Naive thymus-derived CD4-positive, alpha-beta T cell (primary cell): ENCODE results near the gene CDC14B. TPM values are rescaled to one million over a fixed set of nuclear protein-coding genes. Genes with fewer than 3 reads are reported as not detected.

Experiments used
- ATAC-seq: fragments of 150-1000 bp; cut with Tn5 transposase; 2 replicates; pipeline ENCODE4 v1.10.0; 2021; ENCODE audit warnings: mild to moderate bottlenecking, moderate library complexity
- CTCF ChIA-PET: fragments of 350-600 bp; sonication (Branson Sonifier 250); formaldehyde crosslinking; loops from one replicate; lab custom pipeline; 2021; ENCODE audit warnings: antibody characterized with exemption; lab: Charles Lee
- POLR2A ChIA-PET: fragments of 350-600 bp; sonication (Branson Sonifier 250); formaldehyde crosslinking; loops from one replicate; lab custom pipeline; 2021; ENCODE audit warnings: antibody characterized with exemption, inconsistent platforms; lab: Charles Lee
- DNase-seq, 9 donors: peaks; one replicate each; pipeline versions ENCODE4 v3.0.0 to v3.0.0-alpha.2; 2020 to 2022; ENCODE audit warnings: mixed read lengths in 1 of 9
- H3K27ac ChIP-seq: one replicate; pipeline ENCODE4 v1.7.0; 2013; ENCODE audit warnings: mild to moderate bottlenecking, low read depth, low read length, moderate library complexity
- H3K27me3 ChIP-seq, 2 donors: one replicate each; pipeline ENCODE4 v1.7.0; 2013; ENCODE audit warnings: low read length in 2 of 2, mild to moderate bottlenecking in 2 of 2, moderate library complexity in 2 of 2; ENCODE audit not compliant: control insufficient read depth in 2 of 2, insufficient read depth in 2 of 2
- H3K36me3 ChIP-seq, 3 experiments: 1 replicate in 2 of 3; 2 replicates in 1 of 3; pipeline ENCODE4 v1.7.0; 2013; ENCODE audit warnings: low read length in 3 of 3, mild to moderate bottlenecking in 3 of 3, moderate library complexity in 1 of 3; ENCODE audit not compliant: insufficient read depth in 3 of 3, control insufficient read depth in 2 of 3
- H3K4me1 ChIP-seq, 2 donors: one replicate each; pipeline ENCODE4 v1.7.0; 2013; ENCODE audit warnings: low read length in 2 of 2, mild to moderate bottlenecking in 2 of 2, moderate library complexity in 1 of 2; ENCODE audit not compliant: control insufficient read depth in 2 of 2, insufficient read depth in 2 of 2
- H3K4me3 ChIP-seq: 2 replicates; pipeline ENCODE4 v1.7.0; 2013; ENCODE audit warnings: mild to moderate bottlenecking, low read length
- H3K9me3 ChIP-seq, 3 experiments: 1 replicate in 2 of 3; 2 replicates in 1 of 3; pipeline ENCODE4 v1.7.0; 2013; ENCODE audit warnings: low read length in 3 of 3; ENCODE audit not compliant: control insufficient read depth in 2 of 3
- H3K27ac Mint-ChIP-seq, 9 donors: one replicate each; pipeline ENCODE4 v1.8.0; 2020 to 2022; ENCODE audit warnings: mixed read lengths in 9 of 9, mild to moderate bottlenecking in 8 of 9, moderate library complexity in 5 of 9, inconsistent platforms in 2 of 9
- H3K27me3 Mint-ChIP-seq, 5 donors: one replicate each; pipeline ENCODE4 v1.8.0; 2021 to 2022; ENCODE audit warnings: mixed read lengths in 5 of 5, mild to moderate bottlenecking in 1 of 5
- H3K36me3 Mint-ChIP-seq, 5 donors: one replicate each; pipeline ENCODE4 v1.8.0; 2020 to 2022; ENCODE audit warnings: mixed read lengths in 5 of 5, mild to moderate bottlenecking in 3 of 5, inconsistent platforms in 1 of 5
- H3K4me1 Mint-ChIP-seq, 7 donors: one replicate each; pipeline ENCODE4 v1.8.0; 2020 to 2022; ENCODE audit warnings: mixed read lengths in 7 of 7, mild to moderate bottlenecking in 3 of 7, inconsistent platforms in 1 of 7
- H3K4me3 Mint-ChIP-seq, 10 donors: one replicate each; pipeline ENCODE4 v1.8.0; 2020 to 2022; ENCODE audit warnings: mild to moderate bottlenecking in 10 of 10, mixed read lengths in 10 of 10, moderate library complexity in 6 of 10, inconsistent platforms in 2 of 10
- H3K9me3 Mint-ChIP-seq, 11 donors: one replicate each; pipeline ENCODE4 v1.8.0; 2020 to 2022; ENCODE audit warnings: mixed read lengths in 11 of 11, mild to moderate bottlenecking in 4 of 11, inconsistent platforms in 1 of 11, moderate library complexity in 1 of 11
- intact Hi-C, 2 donors: fragments of 100-400 bp; cut with micrococcal nuclease; formaldehyde crosslinking; loops; one replicate each; pipeline ENCODE4 v1.15.1; 2023
- polyA plus RNA-seq, 2 donors: library from polyadenylated mRNA; unstranded; fragments of 300-500 nt; fragmentation: Illumina TruSeq; gene quantifications; one replicate each; pipeline ENCODE4 v1.2.3, GENCODE V29; 2021
- total RNA-seq, 6 experiments: library from RNA in 5 of 6; stranded (reverse) in 5 of 6; gene quantifications; 1 replicate in 5 of 6; 2 replicates in 1 of 6; pipeline ENCODE4 v1.2.3 and lab custom pipeline; 2021 to 2026

CDC14B gene
- total and polyA plus RNA-seq, 7 experiments from 2014 or later = 0.41 to 16.5 (median 9.4) TPM

DNA sequence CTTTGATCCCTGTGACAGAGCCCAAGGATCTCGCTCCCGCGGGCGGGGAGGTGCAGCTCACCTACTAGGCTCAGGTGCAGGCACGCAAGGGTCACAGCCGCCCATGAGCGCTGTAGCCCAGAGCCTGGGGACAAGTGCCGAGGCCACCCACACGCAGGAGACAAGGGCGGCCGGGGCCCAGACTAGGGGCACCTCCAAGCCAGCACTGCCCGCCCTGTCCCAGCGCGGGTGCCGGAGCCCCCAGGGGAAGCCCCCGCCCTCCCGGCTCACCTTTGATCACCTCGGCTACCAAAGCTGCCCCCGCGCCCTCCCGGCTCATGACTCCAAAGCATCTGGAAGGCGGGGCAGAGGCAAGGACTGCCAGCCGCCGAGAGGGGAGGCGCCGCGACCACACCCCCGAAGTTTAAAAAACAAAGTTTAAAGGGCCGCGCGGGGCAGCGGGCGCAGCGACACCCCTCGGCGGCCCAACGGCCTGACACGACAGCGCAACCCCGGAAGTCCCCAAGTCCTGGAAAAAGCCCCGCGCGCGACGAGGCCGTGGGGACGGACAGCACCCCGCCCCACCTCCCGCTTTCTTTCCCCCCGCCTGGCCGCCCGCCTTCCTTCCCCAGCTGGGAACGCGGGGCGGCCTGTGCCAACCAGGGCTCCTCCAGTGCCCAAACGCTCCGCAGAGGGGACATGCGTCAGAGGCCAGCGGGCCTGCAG, 53.0 kb downstream of the CDC14B start:
- H3K4me1 Mint-ChIP-seq = peaks cover 6 to 31% (median 29%) of the 10 kb centered on the region in 7 donors
- Histone ChIP-seq H3K4me1 (peaks cover 8 to 16% of the 10 kb centered on the region in 2 donors), H3K4me3 (peak overlapping the region; percentile 77), H3K9me3 (no peaks in the 10 kb centered on the region), H3K36me3 (peaks cover 0 to 4% (median 0%) of the 10 kb centered on the region in 3 experiments), H3K27me3 (no peaks in the 10 kb centered on the region), H3K27ac (peak overlapping the region; percentile 89)
- H3K36me3 Mint-ChIP-seq = peaks cover 0 to 19% (median 0%) of the 10 kb centered on the region in 5 donors
- no peaks in the 10 kb centered on the region for H3K9me3 Mint-ChIP-seq
- ATAC-seq (peak; percentile 92), DNase-seq (peak; percentile 64 to 81 (median 78))
- peak overlapping the region; percentile 52 to 91 (median 84) for H3K27ac Mint-ChIP-seq
- intact Hi-C loops = loop anchor here (1.0 to 5.0 kb wide), 11 partner anchors 52 to 1067 kb away; partner anchors contain the start of genes CDC14B (in 2 of the 2), HABP4 (in 2 of the 2), NCBP1 (in 1 of the 2) and PRXL2C (in 1 of the 2)
- H3K27me3 Mint-ChIP-seq = peaks cover 0 to 36% (median 3%) of the 10 kb centered on the region in 5 donors
- POLR2A ChIA-PET = interaction anchor here (0.5 to 3.0 kb wide), 15 partner anchors 11 to 1897 kb away, joined by 3 to 42 read pairs (median 3); partner anchors contain the start of gene HABP4
- peak overlapping the region; percentile 83 to 95 (median 89) for H3K4me3 Mint-ChIP-seq
- CTCF ChIA-PET = interaction anchor here (0.9 to 2.4 kb wide), 3 partner anchors 117 to 239 kb away, joined by 3 to 7 read pairs (median 4); partner anchors contain the start of gene HABP4

- Mint-ChIP-seq H3K36me3 (peaks cover 0 to 19% (median 5%) of the 10 kb centered on the region in 5 donors), H3K4me3 (peak overlapping the region; percentile 83 to 95 (median 89)), H3K27ac (peak overlapping the region; percentile 52 to 91 (median 84)), H3K4me1 (peaks cover 6 to 31% (median 29%) of the 10 kb centered on the region in 7 donors), H3K27me3 (peaks cover 0 to 36% (median 3%) of the 10 kb centered on the region in 5 donors), H3K9me3 (peaks cover 0 to 1% (median 0%) of the 10 kb centered on the region in 11 donors)
- Histone ChIP-seq H3K36me3 (peaks cover 0 to 9% (median 0%) of the 10 kb centered on the region in 3 experiments), H3K4me3 (peak overlapping the region; percentile 77), H3K9me3 (no peaks in the 10 kb centered on the region), H3K27me3 (no peaks in the 10 kb centered on the region), H3K27ac (peak overlapping the region; percentile 89), H3K4me1 (peaks cover 8 to 16% of the 10 kb centered on the region in 2 donors)
- CTCF ChIA-PET = interaction anchor here (1.0 to 2.4 kb wide), 3 partner anchors 8 to 238 kb away, joined by 3 to 7 read pairs (median 4); no protein-coding TSS in a partner anchor
- no peak for ATAC-seq
- intact Hi-C loops = loop anchor here (1.0 to 5.0 kb wide), 10 partner anchors 53 to 1067 kb away; partner anchors contain the start of genes CDC14B (in 2 of the 2), HABP4 (in 2 of the 2), NCBP1 (in 1 of the 2) and PRXL2C (in 1 of the 2)
- DNase-seq = peak in 4 of 9 donors; percentile 4 to 10 (median 5)
- POLR2A ChIA-PET = interaction anchor here (0.5 to 3.0 kb wide), 11 partner anchors 8 to 692 kb away, joined by 3 to 42 read pairs (median 4); partner anchors contain the start of gene HABP4
Measured at GRCh38 chr9:96565671-96566497, 53.8 kb downstream of the CDC14B start.

GRCh38 chr9:96564217-96564616, 55.4 kb downstream of the CDC14B start:
- H3K4me3 ChIP-seq = no peak overlapping the region
- CTCF ChIA-PET = no interaction called here
- peaks cover 0 to 10% (median 0%) of the 10 kb centered on the region in 3 experiments for H3K36me3 ChIP-seq
- peaks cover 0 to 29% (median 0%) of the 10 kb centered on the region in 5 donors for H3K27me3 Mint-ChIP-seq
- H3K4me1 ChIP-seq = peaks cover 8 to 16% of the 10 kb centered on the region in 2 donors
- H3K9me3 ChIP-seq = no peaks in the 10 kb centered on the region
- H3K27me3 ChIP-seq = no peaks in the 10 kb centered on the region
- peak overlapping the region in 2 of 10 donors; percentile 91 to 95 for H3K4me3 Mint-ChIP-seq
- ATAC-seq (no peak), DNase-seq (no peak)
- peaks cover 6 to 31% (median 29%) of the 10 kb centered on the region in 7 donors for H3K4me1 Mint-ChIP-seq
- POLR2A ChIA-PET = interaction anchor here (0.8 to 1.6 kb wide), 3 partner anchors 15 to 114 kb away, joined by 3 read pairs; partner anchors contain the start of gene HABP4
- H3K27ac ChIP-seq = no peak overlapping the region
- H3K9me3 Mint-ChIP-seq = peaks cover 0 to 3% (median 0%) of the 10 kb centered on the region in 11 donors
- intact Hi-C loops = no loop called here
- H3K36me3 Mint-ChIP-seq = peaks cover 0 to 31% (median 10%) of the 10 kb centered on the region in 5 donors
- H3K27ac Mint-ChIP-seq = peak overlapping the region in 6 of 9 donors; percentile 13 to 90 (median 46)

DNA sequence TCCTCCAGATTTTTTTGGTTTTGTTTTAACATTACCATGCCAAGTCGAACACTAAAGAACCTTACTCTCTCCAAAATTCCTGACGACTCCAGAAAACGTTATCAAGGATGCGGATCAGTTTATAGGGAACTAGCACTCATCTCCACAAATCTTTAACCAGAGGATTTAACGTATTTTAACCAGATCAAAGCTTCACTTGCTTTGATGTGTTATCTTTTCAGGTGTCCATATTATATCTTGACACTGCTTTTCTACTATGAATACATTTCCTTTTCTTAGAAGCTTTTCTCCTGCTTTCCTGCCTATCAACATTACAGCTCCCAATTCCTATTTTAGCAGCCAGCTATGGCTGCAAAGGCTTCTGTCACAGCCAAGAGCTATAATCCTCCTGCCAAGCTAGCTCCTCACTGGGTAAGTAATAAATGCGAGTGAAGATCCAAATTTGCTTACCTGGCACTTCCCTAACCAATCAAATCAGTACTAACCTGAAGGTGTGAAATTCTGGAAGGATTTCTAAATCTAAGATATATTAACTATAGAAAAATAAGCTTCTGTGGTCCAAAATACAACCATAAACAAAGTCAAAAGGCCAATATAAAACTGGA, 60.2 kb downstream of the CDC14B start:
- H3K9me3 ChIP-seq = no peaks in the 10 kb centered on the region
- no peak overlapping the region for H3K4me3 ChIP-seq
- intact Hi-C loops = no loop called here
- POLR2A ChIA-PET = no interaction called here
- no peaks in the 10 kb centered on the region for H3K27me3 ChIP-seq
- peaks cover 0 to 6% (median 5%) of the 10 kb centered on the region in 7 donors for H3K4me1 Mint-ChIP-seq
- H3K27ac Mint-ChIP-seq = no peak overlapping the region
- H3K27ac ChIP-seq = no peak overlapping the region
- peaks cover 0 to 10% (median 0%) of the 10 kb centered on the region in 3 experiments for H3K36me3 ChIP-seq
- ATAC-seq (no peak), DNase-seq (no peak)
- H3K36me3 Mint-ChIP-seq = peaks cover 0 to 42% (median 17%) of the 10 kb centered on the region in 5 donors
- peaks cover 0 to 3% (median 0%) of the 10 kb centered on the region in 11 donors for H3K9me3 Mint-ChIP-seq
- H3K27me3 Mint-ChIP-seq = peaks cover 0 to 6% (median 0%) of the 10 kb centered on the region in 5 donors
- H3K4me3 Mint-ChIP-seq = no peak overlapping the region
- CTCF ChIA-PET = no interaction called here
- no peaks in the 10 kb centered on the region for H3K4me1 ChIP-seq

DNA sequence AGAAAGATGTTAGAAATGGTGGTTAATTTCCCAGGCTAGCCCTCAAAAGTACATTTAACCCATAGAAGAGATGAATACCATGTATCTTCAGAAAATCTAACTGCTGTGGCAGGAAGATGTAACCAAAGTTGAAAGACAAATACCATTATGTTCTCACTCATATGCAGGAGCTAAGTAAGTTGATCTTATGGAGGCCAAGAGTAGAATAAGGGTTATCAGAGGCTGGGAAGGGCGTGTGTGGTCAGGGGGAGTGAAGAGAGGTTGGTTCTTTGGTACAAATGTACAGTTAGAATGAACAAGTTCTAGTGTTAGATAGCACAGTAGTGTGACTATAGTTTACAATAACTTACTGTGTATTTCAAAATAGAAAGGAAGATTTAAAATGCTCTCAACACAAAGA, 61.7 kb downstream of the CDC14B start:
- H3K27me3 ChIP-seq = no peaks in the 10 kb centered on the region
- H3K4me1 Mint-ChIP-seq = peaks cover 0 to 6% (median 0%) of the 10 kb centered on the region in 7 donors
- ATAC-seq (no peak), DNase-seq (no peak)
- no peaks in the 10 kb centered on the region for H3K9me3 ChIP-seq
- no peak overlapping the region for H3K27ac Mint-ChIP-seq
- no peak overlapping the region for H3K4me3 Mint-ChIP-seq
- no peak overlapping the region for H3K27ac ChIP-seq
- no peak overlapping the region for H3K4me3 ChIP-seq
- CTCF ChIA-PET = interaction anchor here (1.1 kb wide), 1 partner anchor 8 kb away, joined by 3 read pairs; no protein-coding TSS in a partner anchor
- peaks cover 0 to 40% (median 17%) of the 10 kb centered on the region in 5 donors for H3K36me3 Mint-ChIP-seq
- H3K27me3 Mint-ChIP-seq = no peaks in the 10 kb centered on the region
- H3K4me1 ChIP-seq = no peaks in the 10 kb centered on the region
- peaks cover 0 to 10% (median 0%) of the 10 kb centered on the region in 3 experiments for H3K36me3 ChIP-seq
- intact Hi-C loops = no loop called here
- peaks cover 0 to 3% (median 0%) of the 10 kb centered on the region in 11 donors for H3K9me3 Mint-ChIP-seq
- POLR2A ChIA-PET = no interaction called here
